GM10248 (cell line): ENCODE results near the gene GALNT2.
A peak's percentile ranks its signal among the peaks of the same experiment; 100 is the strongest.

Experiments
- CTCF ChIA-PET: fragments of 300-600 bp; sonication (Branson Sonifier 250); formaldehyde crosslinking; extraction: SDS; loops from one replicate; lab custom pipeline; 2021; ENCODE audit warnings: antibody characterized with exemption; lab: Yijun Ruan, JAX
- POLR2A ChIA-PET: fragments of 350-650 bp; sonication (Branson Sonifier 250); formaldehyde crosslinking; extraction: SDS; loops from one replicate; lab custom pipeline; 2020; ENCODE audit warnings: antibody characterized with exemption; lab: Yijun Ruan, JAX
- DNase-seq: peaks from one replicate; pipeline ENCODE4 v3.0.0; 2012; ENCODE audit errors: extremely low spot score
- CTCF ChIP-seq: IDR thresholded peaks from 2 replicates; pipeline ENCODE4 v1.5.1; 2012; ENCODE audit warnings: mild to moderate bottlenecking, low read depth; ENCODE audit errors: extremely low read depth, missing control alignments, control extremely low read depth

The GALNT2 gene

DNA sequence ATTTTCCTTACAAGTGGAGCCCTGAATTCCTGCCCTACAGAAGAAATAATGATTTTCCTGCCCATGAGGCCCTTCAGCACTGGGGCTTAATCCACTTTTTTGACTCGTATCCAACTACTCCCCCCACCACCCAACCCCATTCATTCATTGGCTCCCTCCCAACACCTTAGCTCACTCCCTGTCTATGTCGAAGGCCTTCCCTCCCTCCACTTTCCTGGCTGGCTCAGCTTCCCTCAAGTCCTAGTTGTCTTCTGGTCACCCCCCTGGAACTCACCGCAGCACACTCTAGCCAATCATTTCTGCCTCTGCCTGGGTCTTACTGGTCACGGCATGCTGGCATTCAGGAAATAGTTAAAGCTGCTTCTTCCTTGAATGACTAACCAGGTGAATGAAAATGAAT, 240.2 kb downstream of the GALNT2 start:
- no peak for DNase-seq
- ChIA-PET POLR2A (no interaction called here), CTCF (interaction anchor here (1.1 to 1.2 kb wide), 2 partner anchors 63 to 592 kb away, joined by 3 to 4 read pairs; no protein-coding TSS in a partner anchor)
- no peak for TF ChIP-seq CTCF

GRCh38 chr1:230308039-230308438, 241.0 kb downstream of the GALNT2 start:
- DNase-seq = no peak
- CTCF ChIA-PET = interaction anchor here (1.2 to 2.6 kb wide), 2 partner anchors 64 to 646 kb away, joined by 3 to 23 read pairs; no protein-coding TSS in a partner anchor

DNA sequence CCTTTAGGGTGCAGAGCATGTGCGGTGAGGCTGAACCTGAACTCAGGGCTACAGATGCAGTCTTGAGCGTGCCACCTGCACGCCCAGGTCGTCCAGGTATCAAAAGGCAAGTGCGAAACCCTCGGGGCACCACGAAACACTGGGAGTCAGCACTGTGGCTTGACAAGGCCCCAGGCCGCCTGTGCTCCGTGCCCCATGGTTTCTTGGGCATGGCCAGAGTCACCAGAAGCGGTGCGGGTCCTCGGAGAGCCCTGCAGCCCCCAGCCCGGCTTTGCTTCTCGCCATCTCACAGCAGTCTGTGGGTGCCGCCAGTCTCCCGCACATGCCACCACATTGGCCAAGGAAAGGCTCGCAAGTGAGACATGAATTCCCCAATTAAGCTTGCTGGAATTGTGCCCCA, 241.8 kb downstream of the GALNT2 start:
- TF ChIP-seq CTCF = no peak
- ChIA-PET POLR2A (no interaction called here), CTCF (interaction anchor here (1.6 to 2.6 kb wide), 2 partner anchors 594 to 646 kb away, joined by 4 to 23 read pairs; no protein-coding TSS in a partner anchor)
- DNase-seq = no peak

More at GRCh38 chr1:230308039-230308438, 241.0 kb downstream of the GALNT2 start:
- POLR2A ChIA-PET = no interaction called here
- no peak for TF ChIP-seq CTCF

DNA sequence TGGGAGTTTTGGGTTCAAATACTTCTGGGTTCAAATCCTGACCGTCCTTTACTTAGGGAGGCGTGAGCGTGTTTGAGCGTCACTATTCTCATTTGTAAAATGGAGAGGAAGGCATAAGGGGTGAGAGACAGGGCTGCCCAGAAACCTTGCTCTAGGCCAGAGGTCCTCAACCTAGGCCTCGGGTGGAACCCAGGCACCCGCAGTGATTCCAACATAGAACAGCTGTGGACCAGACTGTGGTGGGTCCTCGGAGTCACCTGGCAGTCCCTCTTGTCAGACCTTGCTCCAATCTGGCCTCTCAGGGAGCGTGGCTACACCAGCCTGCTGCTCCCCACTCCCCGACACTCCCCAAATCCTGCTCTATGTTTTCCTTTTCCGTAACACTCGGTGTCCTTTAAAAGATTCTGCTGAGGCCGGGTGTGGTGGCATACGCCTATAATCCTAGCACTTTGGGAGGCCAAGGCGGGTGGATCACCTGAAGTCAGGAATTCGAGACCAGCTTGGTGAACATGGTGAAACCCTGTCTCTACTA, 242.7 kb downstream of the GALNT2 start:
- no peak for TF ChIP-seq CTCF
- ChIA-PET CTCF (interaction anchor here (0.6 to 2.6 kb wide), 5 partner anchors 88 to 647 kb away, joined by 3 to 23 read pairs (median 4); no protein-coding TSS in a partner anchor), POLR2A (no interaction called here)
- DNase-seq = no peak

- ChIA-PET POLR2A (no interaction called here), CTCF (interaction anchor here (0.6 to 2.6 kb wide), 8 partner anchors 88 to 1052 kb away, joined by 3 to 23 read pairs (median 4); no protein-coding TSS in a partner anchor)
- peak; percentile 82 for DNase-seq
- TF ChIP-seq CTCF = peak; percentile 79
These were observed 243.5 kb downstream of the GALNT2 start for GRCh38 chr1:230310381-230311163.

DNA sequence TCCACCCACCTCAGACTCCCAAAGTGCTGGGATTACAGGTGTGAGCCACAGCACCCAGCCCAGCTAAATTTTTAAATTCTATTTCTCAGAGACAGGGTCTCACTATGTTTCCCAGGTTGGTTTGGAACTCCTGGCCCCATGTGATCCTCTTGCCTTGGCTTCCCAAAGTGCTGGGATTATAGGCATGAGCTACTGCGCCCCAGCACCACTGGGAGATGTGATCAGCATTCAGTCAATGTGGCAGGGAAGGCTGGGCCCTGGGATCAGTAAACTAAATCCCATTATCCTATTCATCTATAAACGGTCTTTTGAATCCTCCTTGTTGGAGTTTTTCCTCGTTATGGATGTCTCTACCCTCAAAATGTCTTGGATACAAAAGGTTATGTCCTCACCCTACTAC, 245.6 kb downstream of the GALNT2 start:
- ChIA-PET CTCF (interaction anchor here (0.7 to 1.6 kb wide), 3 partner anchors 15 to 597 kb away, joined by 3 to 8 read pairs (median 3); no protein-coding TSS in a partner anchor), POLR2A (no interaction called here)
- no peak for DNase-seq

More for the DNA sequence above, 245.6 kb downstream of the GALNT2 start:
- no peak for TF ChIP-seq CTCF
